Smooth muscle cell (in vitro differentiated cells): ENCODE results near the gene COL6A6. TPM values are rescaled to one million over a fixed set of nuclear protein-coding genes. Genes with fewer than 3 reads are reported as not detected.

Source experiments
- DNase-seq: peaks from one replicate; lab custom pipeline; 2025; ENCODE audit not compliant: unreplicated experiment; lab: John Stamatoyannopoulos, UW
- H2AFZ ChIP-seq: fragments of 200-600 bp; sonication (generic); 2 replicates; pipeline ENCODE4 v1.6.0; 2016; ENCODE audit warnings: antibody characterized with exemption, low read depth, mild to moderate bottlenecking
- H3F3A ChIP-seq: fragments of 200-600 bp; sonication (generic); 2 replicates; pipeline ENCODE4 v1.6.0; 2017; ENCODE audit warnings: antibody characterized with exemption, low read depth
- H3K27ac ChIP-seq: fragments of 200-600 bp; sonication (generic); 2 replicates; pipeline ENCODE4 v1.5.1; 2016; ENCODE audit warnings: low read depth, mild to moderate bottlenecking
- H3K27me3 ChIP-seq: fragments of 200-600 bp; sonication (generic); 2 replicates; pipeline ENCODE4 v1.6.1; 2016; ENCODE audit warnings: low read depth, mild to moderate bottlenecking
- H3K36me3 ChIP-seq: fragments of 200-600 bp; sonication (generic); 2 replicates; pipeline ENCODE4 v1.5.1; 2016; ENCODE audit warnings: low read depth
- H3K4me1 ChIP-seq: fragments of 200-600 bp; sonication (generic); 2 replicates; pipeline ENCODE4 v1.5.1; 2016; ENCODE audit warnings: low read depth
- H3K4me2 ChIP-seq: fragments of 200-600 bp; sonication (generic); 2 replicates; pipeline ENCODE4 v1.6.0; 2016; ENCODE audit warnings: mild to moderate bottlenecking
- H3K4me3 ChIP-seq: fragments of 200-600 bp; sonication (generic); 2 replicates; pipeline ENCODE4 v1.5.1; 2016; ENCODE audit warnings: mild to moderate bottlenecking
- H3K79me2 ChIP-seq: fragments of 200-600 bp; sonication (generic); 2 replicates; pipeline ENCODE4 v1.6.0; 2016; ENCODE audit warnings: low read depth, mild to moderate bottlenecking
- H3K9ac ChIP-seq: fragments of 200-600 bp; sonication (generic); 2 replicates; pipeline ENCODE4 v1.6.0; 2016; ENCODE audit warnings: low read depth
- H3K9me3 ChIP-seq: fragments of 200-600 bp; sonication (generic); replicated peaks from 2 replicates; pipeline ENCODE4 v1.5.1; 2016; ENCODE audit warnings: low read depth
- H4K20me1 ChIP-seq: fragments of 200-600 bp; sonication (generic); 2 replicates; pipeline ENCODE4 v1.6.0; 2016; ENCODE audit warnings: low read depth
- CTCF ChIP-seq: fragments of 200-600 bp; sonication (generic); IDR thresholded peaks from 2 replicates; pipeline ENCODE4 v1.5.1; 2017; ENCODE audit warnings: borderline replicate concordance, mild to moderate bottlenecking, antibody characterized with exemption; ENCODE audit not compliant: insufficient read depth, poor library complexity, severe bottlenecking
- WGBS: methylation state at CpG from one replicate; pipeline ENCODE4 v1.1.7; 2016; ENCODE audit warnings: low lambda C conversion rate; 5-methylcytosine and 5-hydroxymethylcytosine counted together
- polyA plus RNA-seq: library from polyadenylated mRNA; unstranded; fragments of >200 nt; fragmentation: Nextera tagmentation; extraction: Ambion mirVana; gene quantifications from 2 replicates; pipeline ENCODE4 v1.2.1, GENCODE V29; 2016
- total RNA-seq: library from RNA; depleted of rRNA; stranded (reverse); fragments of >200 nt; gene quantifications from 2 replicates; pipeline ENCODE4 v1.2.3, GENCODE V29; 2014

COL6A6 gene
- total and polyA plus RNA-seq, 2 experiments from 2014 or later: 0.38 to 1.5 TPM

DNA sequence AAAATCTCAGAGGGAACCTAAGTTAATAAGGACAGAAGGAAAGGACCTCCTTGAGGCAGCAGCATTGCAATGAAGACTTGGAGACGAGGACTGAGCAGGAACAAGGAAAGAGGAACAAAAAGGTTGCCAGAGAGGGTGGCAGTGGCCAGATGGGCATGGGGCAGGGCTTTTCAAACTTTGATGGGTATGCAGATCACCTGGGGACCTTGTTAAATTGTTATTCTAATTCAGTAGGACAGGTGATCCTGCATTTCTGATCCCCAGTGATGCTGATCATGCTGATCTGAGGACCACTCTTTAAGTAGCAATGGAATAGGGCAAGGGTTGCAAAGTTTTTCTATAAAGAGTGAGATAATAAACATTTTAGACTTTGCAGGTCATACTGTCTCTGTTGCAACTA, 11.1 kb downstream of the COL6A6 start:
- H2AFZ ChIP-seq: no peak overlapping the region
- WGBS: 87% methylated on average over 1 of the region's 1 CpG

GRCh38 chr3:130529486-130530215, 12.7 kb downstream of the COL6A6 start:
- Histone ChIP-seq H3K9me3 (no peaks in the 10 kb centered on the region), H3K27ac (no peak overlapping the region), H3K4me1 (no peaks in the 10 kb centered on the region), H3K9ac (no peak overlapping the region), H2AFZ (no peak overlapping the region), H3K4me3 (no peak overlapping the region), H3F3A (no peaks in the 10 kb centered on the region), H3K36me3 (no peaks in the 10 kb centered on the region), H3K4me2 (no peak overlapping the region), H3K27me3 (no peaks in the 10 kb centered on the region), H4K20me1 (no peaks in the 10 kb centered on the region), H3K79me2 (no peaks in the 10 kb centered on the region)
- no peak for DNase-seq
- whole genome bisulfite sequencing: 48% methylated on average over 5 of the region's 5 CpGs
- no peak for TF ChIP-seq CTCF

More for the DNA sequence above, 11.1 kb downstream of the COL6A6 start:
- no peak overlapping the region for H3K4me3 ChIP-seq
- H4K20me1 ChIP-seq: no peaks in the 10 kb centered on the region
- H3K27me3 ChIP-seq: no peaks in the 10 kb centered on the region
- H3K4me1 ChIP-seq: no peaks in the 10 kb centered on the region
- H3K79me2 ChIP-seq: no peaks in the 10 kb centered on the region
- TF ChIP-seq CTCF: no peak
- H3K4me2 ChIP-seq: no peak overlapping the region
- H3K9me3 ChIP-seq: no peaks in the 10 kb centered on the region
- DNase-seq: no peak
- no peak overlapping the region for H3K27ac ChIP-seq
- no peaks in the 10 kb centered on the region for H3K36me3 ChIP-seq
- H3K9ac ChIP-seq: no peak overlapping the region
- H3F3A ChIP-seq: no peaks in the 10 kb centered on the region

DNA sequence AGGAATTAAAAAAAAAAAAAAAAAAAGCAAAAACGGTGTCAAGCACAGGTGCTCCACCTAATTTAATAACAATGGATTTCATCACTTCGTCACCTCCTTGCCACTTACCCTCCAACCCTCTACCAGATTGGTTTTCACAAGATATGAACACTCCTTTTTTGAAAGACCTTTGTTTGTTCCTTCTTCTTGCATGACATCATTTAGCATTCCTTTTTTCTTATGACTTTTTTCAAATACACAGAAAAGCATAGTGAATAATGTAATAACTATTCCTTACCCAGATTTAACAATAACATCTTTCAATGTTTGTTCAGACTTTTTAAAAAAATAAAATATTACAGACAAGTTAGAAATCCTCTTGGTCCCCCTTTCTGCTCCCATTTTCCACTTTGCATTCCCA, 16.3 kb downstream of the COL6A6 start:
- Histone ChIP-seq H4K20me1 (no peaks in the 10 kb centered on the region), H3K4me2 (no peak overlapping the region), H3K9me3 (no peaks in the 10 kb centered on the region), H3K27ac (no peak overlapping the region), H3K4me1 (no peaks in the 10 kb centered on the region), H3K9ac (no peak overlapping the region), H3K36me3 (no peaks in the 10 kb centered on the region), H3K27me3 (no peaks in the 10 kb centered on the region), H3K4me3 (no peak overlapping the region), H3F3A (no peaks in the 10 kb centered on the region), H2AFZ (no peak overlapping the region), H3K79me2 (no peaks in the 10 kb centered on the region)
- no peak for TF ChIP-seq CTCF
- DNase-seq: no peak
- WGBS: 86% methylated on average over 2 of the region's 2 CpGs
